Purkinje cell (primary cell): ENCODE results near the gene SAMMSON. TPM values are rescaled to one million over a fixed set of nuclear protein-coding genes. Genes with fewer than 3 reads are reported as not detected.

Source experiments
- polyA plus RNA-seq: library from polyadenylated mRNA; unstranded; fragments of >200 nt; fragmentation: Nextera tagmentation; gene quantifications from 2 replicates; pipeline ENCODE4 v1.2.1, GENCODE V29; 2014

SAMMSON gene
- polyA plus RNA-seq, result not detected in 2 replicates

GRCh38 chr3:69999140-70000027 lies at the start of gene SAMMSON:
Gene SAMMSON, plus strand, starts transcription at chr3:69999733.

